GM21528 (cell line): ENCODE data around the gene LHFPL5.

ENCODE experiments used
- ATAC-seq: cut with Tn5 transposase; IDR thresholded peaks from one replicate; pipeline ENCODE4 v1.9.1; 2021; ENCODE audit warnings: mild to moderate bottlenecking, moderate library complexity; ENCODE audit not compliant: unreplicated experiment, low FRiP score

LHFPL5 gene

DNA sequence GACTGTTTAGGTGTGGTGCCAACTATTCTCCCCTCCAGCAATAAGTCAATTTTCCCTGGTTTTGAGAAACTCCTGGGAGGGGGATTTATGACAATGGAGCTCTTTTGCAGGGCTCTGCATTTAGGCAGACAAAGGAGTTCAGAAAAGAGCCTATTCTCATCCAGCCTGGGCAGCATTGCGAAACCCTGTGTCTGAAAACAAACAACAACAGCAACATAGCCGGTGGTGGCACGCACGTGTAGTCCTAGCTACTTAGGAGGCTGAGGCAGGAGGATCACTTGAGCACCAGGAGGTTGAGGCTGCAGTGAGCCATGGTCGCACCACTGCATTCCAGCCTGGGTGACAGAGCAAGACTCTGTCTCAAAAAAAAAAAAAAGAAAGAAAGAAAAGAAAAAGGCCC, 14.5 kb upstream of the LHFPL5 start:
- no peak for ATAC-seq

- no peak for ATAC-seq
Measured at GRCh38 chr6:35794536-35795452, 10.4 kb upstream of the LHFPL5 start.

- no peak for ATAC-seq
Measured at GRCh38 chr6:35795453-35796071, 9.6 kb upstream of the LHFPL5 start.

GRCh38 chr6:35796236-35796635, 8.9 kb upstream of the LHFPL5 start:
- ATAC-seq, result no peak

DNA sequence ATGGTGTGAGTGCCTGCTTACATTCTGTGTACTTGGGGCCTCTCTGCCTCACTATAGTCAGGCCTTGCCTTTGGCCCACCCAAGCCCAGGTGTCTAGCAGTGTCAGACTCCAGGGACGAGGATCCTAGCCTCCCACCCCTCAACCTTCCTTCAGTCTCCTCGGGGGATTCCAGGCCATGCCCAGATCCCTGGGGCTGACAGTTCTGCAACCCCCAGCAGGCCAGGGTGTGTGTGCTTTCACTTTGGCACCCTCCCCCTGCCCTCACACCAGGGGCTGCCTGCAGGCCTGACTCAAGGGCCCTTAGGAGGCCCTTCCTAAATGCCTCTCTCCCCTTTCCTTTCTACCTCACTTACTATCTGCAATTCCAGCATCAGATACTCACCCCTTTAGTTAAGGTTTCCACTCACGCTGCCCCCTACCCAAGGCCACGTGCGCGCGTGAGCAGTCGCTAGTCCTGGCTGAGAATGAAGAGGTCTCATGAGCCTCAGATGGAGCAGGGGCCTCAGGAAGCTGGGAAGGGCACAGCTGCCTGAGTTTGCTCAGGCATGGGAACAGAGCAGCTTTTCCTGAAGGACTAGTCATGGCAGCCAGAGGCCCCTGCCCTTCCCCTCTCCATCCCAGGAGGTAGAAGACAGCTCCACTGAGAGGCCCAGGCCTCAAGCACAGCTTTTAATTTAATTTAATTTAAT, 7.2 kb upstream of the LHFPL5 start:
- no peak for ATAC-seq

- ATAC-seq, result no peak
Measured at GRCh38 chr6:35798706-35799105, 6.4 kb upstream of the LHFPL5 start.

GRCh38 chr6:35801148-35801547, 4.0 kb upstream of the LHFPL5 start:
- no peak for ATAC-seq

DNA sequence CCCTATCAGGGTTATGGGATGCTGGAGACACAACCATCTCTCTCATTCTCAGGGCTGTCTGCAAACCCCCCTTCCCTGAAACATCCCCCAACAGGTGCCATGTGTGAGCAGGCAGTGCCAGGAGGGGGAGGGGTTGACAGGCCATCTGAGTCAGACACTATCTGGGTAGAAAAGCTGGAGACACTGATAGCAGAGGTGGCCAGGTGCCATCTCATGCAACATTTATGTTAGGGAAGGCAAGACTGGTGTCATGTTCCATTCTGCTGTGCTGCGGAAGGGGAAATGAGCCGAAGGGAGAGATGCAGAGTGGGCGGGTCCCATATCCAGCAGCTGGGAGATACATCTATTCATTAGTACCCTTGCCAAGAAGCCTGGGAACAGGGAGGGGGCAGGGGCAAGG, 3.5 kb downstream of the LHFPL5 start:
- ATAC-seq, result no peak

DNA sequence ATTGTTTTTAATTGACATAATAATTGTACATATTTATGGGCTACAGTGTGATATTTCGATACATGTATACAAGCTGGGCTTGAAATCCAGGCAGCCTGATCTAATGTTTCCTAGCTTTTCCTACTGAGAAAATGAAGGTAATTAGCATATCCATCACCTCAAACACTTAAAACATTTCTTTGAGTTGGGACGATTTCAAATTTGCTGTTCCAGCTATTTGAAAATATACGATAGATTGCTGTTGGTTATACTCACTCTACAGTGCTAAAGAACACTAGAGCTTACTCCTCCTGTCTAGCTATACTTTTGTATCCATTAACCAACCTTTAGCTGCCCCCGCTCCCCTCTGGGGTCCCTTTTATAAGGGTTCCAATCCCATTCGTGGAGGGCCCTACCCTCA, 4.7 kb downstream of the LHFPL5 start:
- ATAC-seq, result no peak

DNA sequence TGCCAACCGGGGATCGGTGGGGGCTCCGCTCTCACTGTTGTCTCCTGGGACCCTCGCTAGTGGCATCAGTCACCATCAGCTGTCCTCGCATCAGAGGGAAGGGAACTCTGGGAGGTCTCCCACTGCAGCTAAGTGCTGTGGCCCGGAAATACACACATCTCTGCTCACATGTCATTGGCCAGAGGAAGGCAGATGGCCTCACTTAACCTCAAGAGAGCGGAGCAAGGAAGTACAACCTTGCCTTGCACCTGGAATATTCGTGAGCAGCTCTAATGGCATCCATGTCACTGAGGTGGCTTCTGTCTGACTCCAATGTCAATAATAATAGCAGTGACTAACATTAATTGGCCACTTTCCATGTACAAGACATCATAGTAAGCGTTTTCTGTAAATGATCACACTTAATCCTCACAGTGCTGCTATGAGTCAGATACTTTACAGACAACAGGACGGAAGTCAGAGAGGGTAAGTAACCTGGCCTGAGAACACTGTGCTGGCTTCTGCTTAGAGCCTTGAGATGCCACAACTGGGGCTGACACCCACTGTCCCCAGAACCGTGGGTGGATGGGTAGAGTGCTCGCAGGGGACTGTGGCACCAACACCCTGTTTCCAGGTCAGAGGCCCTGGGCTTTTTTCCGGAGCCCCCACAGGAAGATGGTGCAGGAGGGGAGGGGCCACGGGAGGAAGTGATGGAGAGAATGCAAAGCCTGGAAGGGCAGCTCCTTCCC, 6.0 kb downstream of the LHFPL5 start:
- no peak for ATAC-seq

- ATAC-seq, result no peak
Measured at GRCh38 chr6:35811699-35811995, 6.5 kb downstream of the LHFPL5 start.

DNA sequence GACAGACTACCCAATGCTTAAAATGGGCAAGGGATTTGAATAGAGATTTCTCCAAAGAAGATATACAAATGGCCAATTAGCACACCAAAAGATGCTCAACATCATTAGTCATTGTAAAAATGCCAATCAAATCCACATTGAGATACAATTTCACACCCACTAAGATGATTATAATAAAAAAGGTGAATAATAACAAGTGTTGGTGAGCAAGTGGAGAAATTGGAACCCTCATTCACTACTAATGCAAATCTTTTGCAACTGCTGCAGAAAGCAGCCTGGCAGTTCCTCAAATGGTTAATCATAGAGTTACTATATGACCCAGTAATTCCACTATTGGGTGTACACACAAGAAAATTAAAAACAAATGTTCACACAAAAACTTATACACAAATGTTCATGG, 12.4 kb downstream of the LHFPL5 start:
- ATAC-seq, result no peak

GRCh38 chr6:35823601-35824000, 18.4 kb downstream of the LHFPL5 start:
- no peak for ATAC-seq

DNA sequence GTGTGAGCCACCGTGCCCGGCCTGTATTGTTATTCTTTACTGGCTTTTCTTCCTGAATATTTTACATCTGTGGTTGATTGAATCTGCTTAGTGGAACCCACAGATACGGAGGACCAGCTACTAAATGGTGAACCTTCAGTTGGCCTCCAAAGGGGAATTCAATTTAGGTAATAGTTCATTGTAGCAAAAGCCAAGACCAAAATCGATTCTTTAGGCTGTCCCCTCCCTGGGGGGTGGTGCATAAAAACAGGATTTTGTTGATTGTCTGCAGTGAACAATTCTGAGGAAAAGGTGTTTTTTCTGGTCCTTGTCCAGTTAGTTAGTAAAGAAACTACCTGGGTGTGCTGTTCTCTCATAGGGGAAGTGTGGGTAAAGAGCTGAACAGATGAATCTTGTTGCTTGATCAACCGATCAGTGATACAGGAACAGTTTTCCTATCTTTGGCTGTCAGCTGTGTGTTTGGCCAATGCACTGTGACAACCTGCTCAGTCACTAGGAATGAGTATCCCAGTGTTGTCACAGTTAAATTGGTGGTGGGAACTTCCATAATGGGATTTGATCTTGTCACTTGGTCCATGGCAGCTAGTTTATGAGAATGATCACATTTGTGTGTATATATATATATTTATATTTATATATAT, 19.5 kb downstream of the LHFPL5 start:
- no peak for ATAC-seq

GRCh38 chr6:35829306-35829705, 24.2 kb downstream of the LHFPL5 start:
- ATAC-seq, result no peak

DNA sequence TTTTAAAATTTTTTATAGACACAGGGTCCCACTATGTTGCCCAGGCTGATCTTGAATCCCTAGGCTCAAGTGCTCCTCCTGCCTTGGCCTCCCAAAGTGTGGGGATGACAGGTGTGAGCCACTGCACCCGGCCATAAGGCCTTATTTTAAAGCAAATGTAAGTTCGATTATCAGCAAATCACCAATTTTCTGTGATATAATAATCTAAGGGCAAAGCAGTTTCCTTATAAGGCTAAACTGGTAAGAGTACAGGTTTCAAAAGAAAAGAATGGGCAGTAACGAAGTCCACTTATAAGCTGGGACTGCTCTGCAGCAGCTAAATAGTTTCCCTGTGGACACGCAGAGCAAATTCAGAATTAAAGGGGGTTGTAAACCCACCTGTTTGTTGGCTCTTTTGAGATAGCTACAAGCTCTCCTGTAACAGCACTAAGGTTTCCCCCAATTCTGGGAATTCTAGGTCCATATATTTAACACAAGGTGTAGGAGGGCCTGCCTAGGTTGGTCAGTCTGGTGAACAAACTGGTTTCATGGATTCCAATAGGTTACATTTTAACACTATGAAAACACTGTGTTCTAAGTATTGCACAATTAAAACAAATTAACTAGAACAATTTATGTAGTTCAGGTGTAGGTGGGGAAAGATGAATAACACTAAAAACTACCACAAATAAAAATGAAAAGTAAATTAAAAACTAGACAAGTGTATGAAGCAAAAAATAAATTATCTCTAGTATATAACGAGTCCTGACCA, 26.3 kb downstream of the LHFPL5 start:
- no peak for ATAC-seq

GRCh38 chr6:35833536-35833935, 28.4 kb downstream of the LHFPL5 start:
- ATAC-seq, result no peak

DNA sequence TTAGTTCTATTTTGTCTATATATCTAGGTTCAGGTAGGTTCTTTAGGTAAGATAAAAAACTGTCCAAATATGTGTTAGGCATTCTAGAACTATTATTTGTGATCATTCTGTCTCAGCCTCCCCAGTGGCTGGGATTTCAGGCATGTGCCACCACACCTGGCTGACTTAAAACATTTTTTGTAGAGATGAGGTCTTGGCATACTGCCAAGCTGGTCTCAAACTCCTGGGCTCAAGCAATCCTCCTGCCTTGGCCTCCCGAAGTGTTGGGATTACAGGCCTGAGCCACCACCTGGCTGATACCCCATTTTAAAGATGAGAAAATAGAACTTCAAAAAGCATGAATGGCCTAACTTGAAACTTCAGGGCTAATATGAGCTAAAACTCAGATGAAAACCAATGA, 33.9 kb downstream of the LHFPL5 start:
- no peak for ATAC-seq

GRCh38 chr6:35842381-35842780, 37.2 kb downstream of the LHFPL5 start:
- ATAC-seq, result no peak

DNA sequence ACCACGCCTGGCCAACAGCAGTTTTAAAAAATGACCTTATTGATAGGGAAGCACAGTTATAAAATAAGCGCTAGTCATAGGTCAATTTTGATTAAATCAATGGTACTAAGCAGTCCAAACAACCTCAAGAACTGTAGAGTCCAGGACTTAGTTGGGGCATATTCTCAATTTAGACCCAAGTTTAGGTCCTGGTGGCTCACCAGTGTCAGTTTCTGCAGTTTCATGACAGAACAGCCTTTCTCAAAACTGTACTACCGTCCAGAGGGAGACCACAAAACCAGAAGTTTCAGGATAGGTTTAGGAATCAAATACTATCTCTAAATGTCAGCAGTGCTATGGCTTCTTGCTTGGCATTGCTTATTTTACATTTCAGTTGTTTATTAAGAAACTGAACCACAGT, 39.1 kb downstream of the LHFPL5 start:
- no peak for ATAC-seq
